ENCODE measurements around the gene GABPA.

GABPA gene

DNA sequence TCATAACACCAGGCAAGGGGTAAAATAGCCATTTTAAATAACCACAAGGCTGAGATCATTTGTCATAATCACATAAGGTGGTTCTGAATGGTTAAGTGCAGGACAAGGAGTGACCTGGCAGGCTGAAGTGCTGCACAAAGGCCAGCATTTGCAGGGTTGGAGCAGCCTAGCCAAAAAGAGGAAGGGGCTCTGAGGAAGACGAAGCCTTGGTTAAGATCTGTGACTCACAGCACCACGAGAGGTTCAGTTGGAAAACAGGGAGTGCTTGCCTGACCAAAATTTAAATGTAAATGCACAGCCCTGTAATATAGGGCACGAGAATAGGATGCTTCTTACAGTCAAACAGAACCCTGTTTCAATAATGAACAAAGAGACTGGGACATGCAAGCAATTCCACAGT is 12.1 kb upstream of the GABPA start:
- H3K4me3 ChIP-seq (ENCODE audit: low read depth, low read length), result no peak overlapping the region
- TF ChIP-seq, protein P1, sequence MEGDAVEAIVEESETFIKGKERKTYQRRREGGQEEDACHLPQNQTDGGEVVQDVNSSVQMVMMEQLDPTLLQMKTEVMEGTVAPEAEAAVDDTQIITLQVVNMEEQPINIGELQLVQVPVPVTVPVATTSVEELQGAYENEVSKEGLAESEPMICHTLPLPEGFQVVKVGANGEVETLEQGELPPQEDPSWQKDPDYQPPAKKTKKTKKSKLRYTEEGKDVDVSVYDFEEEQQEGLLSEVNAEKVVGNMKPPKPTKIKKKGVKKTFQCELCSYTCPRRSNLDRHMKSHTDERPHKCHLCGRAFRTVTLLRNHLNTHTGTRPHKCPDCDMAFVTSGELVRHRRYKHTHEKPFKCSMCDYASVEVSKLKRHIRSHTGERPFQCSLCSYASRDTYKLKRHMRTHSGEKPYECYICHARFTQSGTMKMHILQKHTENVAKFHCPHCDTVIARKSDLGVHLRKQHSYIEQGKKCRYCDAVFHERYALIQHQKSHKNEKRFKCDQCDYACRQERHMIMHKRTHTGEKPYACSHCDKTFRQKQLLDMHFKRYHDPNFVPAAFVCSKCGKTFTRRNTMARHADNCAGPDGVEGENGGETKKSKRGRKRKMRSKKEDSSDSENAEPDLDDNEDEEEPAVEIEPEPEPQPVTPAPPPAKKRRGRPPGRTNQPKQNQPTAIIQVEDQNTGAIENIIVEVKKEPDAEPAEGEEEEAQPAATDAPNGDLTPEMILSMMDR (IDR thresholded peaks at IDR 0.05; ENCODE audit: insufficient read depth, low read depth, low read length, missing control alignments), result no peak
- no peak for DNase-seq (ENCODE audit: low read depth)

DNA sequence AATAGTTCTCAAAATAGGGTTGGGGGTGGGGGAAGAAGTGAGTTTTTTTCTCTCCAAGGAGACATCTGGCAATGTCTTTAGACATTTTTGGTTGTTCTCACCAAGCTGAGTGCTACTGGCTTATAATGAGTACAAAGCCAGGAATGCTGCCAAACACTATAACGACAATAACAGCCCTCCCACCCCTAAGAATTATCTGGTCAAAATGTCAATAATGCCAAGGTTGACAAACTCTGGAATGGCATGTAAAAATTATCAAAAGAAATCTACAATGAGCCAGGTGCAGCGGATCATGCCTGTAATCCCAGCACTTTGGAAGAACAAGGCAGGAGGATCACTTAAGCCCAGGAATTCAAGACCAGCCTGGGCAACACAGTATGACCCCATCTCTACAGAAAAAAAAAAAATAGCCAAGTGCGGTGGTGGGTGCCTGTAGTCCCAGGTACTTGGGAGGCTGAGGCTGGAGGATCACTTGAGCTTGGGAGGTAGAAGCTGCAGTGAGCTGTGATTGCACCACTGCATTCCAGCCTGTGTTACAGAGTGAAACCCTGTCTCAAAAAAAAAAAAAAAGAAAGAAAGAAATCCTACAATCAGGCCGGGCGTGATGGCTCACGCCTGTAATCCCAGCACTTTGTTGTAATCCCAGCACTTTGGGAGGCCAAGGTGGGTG is 2.5 kb upstream of the GABPA start:
- no peak for DNase-seq (ENCODE audit: low read depth)
- H3K4me3 ChIP-seq (ENCODE audit: low read depth, low read length), result no peak overlapping the region
- TF ChIP-seq, protein P1 (IDR thresholded peaks at IDR 0.05; ENCODE audit: insufficient read depth, low read depth, low read length, missing control alignments), result no peak

DNA sequence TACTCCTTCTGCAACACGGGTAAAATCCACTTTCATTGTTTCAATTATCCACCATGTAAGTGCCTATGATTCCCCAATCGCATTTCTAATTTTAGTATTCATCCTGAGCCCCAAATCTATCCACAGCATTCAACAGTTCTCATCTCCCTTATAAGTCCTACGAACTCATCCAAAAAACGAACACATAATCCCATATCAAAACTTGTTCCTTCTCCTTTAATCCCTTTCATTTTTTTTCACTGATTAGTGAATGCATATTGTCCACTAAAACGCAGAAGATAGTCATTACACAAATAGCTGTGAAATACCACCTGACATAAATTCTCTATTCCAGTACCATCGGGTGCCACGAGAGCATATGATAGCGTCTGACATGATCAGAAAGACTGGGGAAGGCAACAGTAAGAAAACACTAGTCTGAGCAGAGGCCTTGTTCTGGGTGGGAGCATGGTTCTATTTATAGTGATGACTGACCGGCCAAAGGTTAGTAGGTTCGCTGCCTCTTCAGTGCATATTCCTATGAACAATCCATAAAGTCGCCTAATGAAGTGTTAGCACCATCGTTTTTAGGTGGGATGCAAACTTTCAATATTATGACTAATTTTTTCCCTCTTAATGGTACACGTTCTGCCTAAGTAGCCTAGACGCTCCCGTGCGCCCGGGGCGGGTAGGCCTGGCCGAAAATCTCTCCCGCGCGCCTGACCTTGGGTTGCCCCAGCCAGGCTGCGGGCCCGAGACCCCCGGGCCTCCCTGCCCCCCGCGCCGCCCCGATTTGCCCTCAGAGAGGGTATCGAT is 716 bp upstream of the GABPA start:
- DNase-seq (ENCODE audit: low read depth), result peak; percentile 45
- TF ChIP-seq, protein P1 (IDR thresholded peaks at IDR 0.05; ENCODE audit: insufficient read depth, low read depth, low read length, missing control alignments), result no peak
- peak overlapping the region; percentile 79 for H3K4me3 ChIP-seq (ENCODE audit: low read depth, low read length)

DNA sequence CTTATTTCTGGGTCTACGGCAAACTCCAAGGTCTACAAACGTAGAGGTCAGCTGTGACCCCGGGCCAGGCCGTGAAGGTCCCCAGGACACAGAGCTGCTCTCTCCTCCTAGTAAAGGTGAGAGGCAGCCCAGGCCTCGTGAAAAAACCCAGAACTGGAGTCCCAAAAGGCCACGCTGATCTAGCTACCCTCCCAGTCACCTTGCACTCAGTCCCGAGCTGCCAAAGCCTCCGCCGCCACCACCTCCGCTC is 193 bp upstream of the GABPA start:
- TF ChIP-seq, protein P1 (IDR thresholded peaks at IDR 0.05; ENCODE audit: insufficient read depth, low read depth, low read length, missing control alignments), result no peak
- H3K4me3 ChIP-seq (ENCODE audit: low read depth, low read length), result peak overlapping the region; percentile 79
- no peak for DNase-seq (ENCODE audit: low read depth)

DNA sequence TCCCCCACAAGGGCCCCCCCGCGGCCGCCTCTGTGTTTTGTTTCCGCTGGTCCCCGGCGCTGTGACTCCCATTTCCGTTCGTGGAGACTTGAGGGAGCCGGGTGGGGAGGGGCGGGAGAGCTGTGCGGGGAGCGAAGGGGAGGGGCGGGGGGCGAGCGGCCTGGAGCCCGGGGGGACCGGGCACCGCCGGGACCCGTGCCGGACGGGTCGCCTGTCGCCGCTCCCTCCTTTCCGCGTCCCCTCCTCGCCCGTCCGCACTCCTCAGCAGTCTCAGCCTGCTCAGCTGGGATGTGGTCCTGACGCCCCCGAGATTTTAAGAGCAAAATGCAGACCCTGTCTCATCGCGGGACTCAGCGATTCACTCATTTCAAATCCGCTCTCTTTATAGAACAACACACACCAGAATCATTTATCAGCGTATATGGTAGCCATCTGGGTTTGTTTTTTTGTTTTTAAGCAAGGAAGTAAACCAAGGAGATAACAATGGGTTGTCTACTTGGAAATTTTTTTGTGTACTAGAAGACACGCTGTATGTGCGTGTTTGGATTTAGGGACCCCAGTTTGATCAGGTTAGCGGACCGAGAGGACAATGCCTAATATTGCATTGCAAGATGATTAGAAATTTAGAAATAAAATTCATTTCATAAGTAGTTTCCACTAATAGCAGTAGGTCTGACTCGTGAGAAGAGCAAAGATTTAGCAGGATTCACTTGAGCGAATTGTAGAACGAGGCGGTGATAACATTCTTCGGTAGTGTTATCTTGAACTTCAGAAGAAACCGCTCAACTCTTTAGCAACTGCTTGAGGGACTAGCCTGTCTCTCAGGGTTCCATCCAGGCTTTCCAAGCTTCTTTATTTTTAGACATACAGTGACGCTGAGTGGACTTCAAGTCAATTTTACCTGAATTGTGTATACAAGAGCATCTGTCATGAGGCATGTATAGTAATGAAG is 1.1 kb downstream of the GABPA start:
- DNase-seq (ENCODE audit: low read depth), result peak; percentile 87
- peak overlapping the region; percentile 79 for H3K4me3 ChIP-seq (ENCODE audit: low read depth, low read length)
- TF ChIP-seq, protein P1 (IDR thresholded peaks at IDR 0.05; ENCODE audit: insufficient read depth, low read depth, low read length, missing control alignments), result no peak

DNA sequence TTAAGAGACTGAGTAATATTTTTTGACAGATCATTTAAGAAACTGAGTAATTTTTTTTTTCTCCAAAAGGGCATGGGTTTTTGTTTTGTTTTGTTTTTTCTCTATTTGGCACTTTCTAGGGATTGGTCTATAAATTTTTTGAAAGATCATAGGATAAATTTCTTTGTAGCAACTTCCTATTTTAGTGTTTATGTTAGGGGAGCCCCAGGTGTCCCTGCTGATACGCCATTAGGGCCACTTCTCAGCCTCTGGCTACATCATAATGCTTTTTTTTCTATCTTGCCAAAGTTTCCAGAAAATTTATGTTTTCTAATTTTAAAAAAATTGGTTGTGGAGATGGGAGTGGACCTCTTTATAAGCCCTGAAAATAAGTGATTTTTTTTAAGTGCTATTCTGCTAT is 2.6 kb downstream of the GABPA start:
- no peak for DNase-seq (ENCODE audit: low read depth)
- H3K4me3 ChIP-seq (ENCODE audit: low read depth, low read length), result no peak overlapping the region
- TF ChIP-seq, protein P1 (IDR thresholded peaks at IDR 0.05; ENCODE audit: insufficient read depth, low read depth, low read length, missing control alignments), result no peak
